Lower lobe of right lung (tissue), 2 donors: ENCODE measurements around the gene COLGALT1. TPM values are rescaled to one million over a fixed set of nuclear protein-coding genes. Genes with fewer than 3 reads are reported as not detected.
"Not testable (repeated sequence)": the region's sequence is repeated elsewhere in the genome, so short reads cannot be mapped to it uniquely, and the experiment has no call there.

ENCODE experiments used
- ATAC-seq, 2 donors: fragments of 200-7000 bp; cut with Tn5 transposase; one replicate each; pipeline ENCODE4 v1.9.1; 2020 to 2022; ENCODE audit warnings: mild to moderate bottlenecking in 2 of 2, moderate library complexity in 2 of 2
- DNase-seq: peaks from one replicate; pipeline ENCODE4 v3.0.0-alpha.2; 2020
- H3K27ac ChIP-seq: fragments of 200-600 bp; one replicate; pipeline ENCODE4 v1.8.0; 2022
- H3K27me3 ChIP-seq: fragments of 200-600 bp; one replicate; pipeline ENCODE4 v1.8.0; 2022; ENCODE audit warnings: low read depth
- H3K36me3 ChIP-seq: fragments of 200-600 bp; one replicate; pipeline ENCODE4 v1.8.0; 2022; ENCODE audit warnings: mild to moderate bottlenecking
- H3K4me1 ChIP-seq: fragments of 200-600 bp; one replicate; pipeline ENCODE4 v1.8.0; 2022
- H3K4me3 ChIP-seq: fragments of 200-600 bp; one replicate; pipeline ENCODE4 v1.8.0; 2022; ENCODE audit warnings: mild to moderate bottlenecking
- H3K9me3 ChIP-seq: fragments of 200-600 bp; one replicate; pipeline ENCODE4 v1.8.0; 2022
- intact Hi-C: fragments of 100-400 bp; cut with DNase I; formaldehyde crosslinking; loops from one replicate; pipeline ENCODE4 v1.11.0; 2022
- total RNA-seq: library from RNA; stranded (reverse); fragmentation: NEBNext Ultra II Directional; extraction: Animal tissue kit (Norgen Biotek cat#: 25700); gene quantifications from one replicate; pipeline ENCODE4 v1.2.1, GENCODE V29; 2021
- TF ChIP-seq, protein P1 (sequence below): fragments of 200-600 bp; IDR thresholded peaks from one replicate; pipeline ENCODE4 v1.8.0; 2022; ENCODE audit warnings: antibody characterized with exemption, mild to moderate bottlenecking
- donor health status: DM: no; HTN: yes; CAD: no; lungs with severe emphysema.

COLGALT1 gene
- total RNA-seq, 1 donor from 2014 or later: 142 TPM

DNA sequence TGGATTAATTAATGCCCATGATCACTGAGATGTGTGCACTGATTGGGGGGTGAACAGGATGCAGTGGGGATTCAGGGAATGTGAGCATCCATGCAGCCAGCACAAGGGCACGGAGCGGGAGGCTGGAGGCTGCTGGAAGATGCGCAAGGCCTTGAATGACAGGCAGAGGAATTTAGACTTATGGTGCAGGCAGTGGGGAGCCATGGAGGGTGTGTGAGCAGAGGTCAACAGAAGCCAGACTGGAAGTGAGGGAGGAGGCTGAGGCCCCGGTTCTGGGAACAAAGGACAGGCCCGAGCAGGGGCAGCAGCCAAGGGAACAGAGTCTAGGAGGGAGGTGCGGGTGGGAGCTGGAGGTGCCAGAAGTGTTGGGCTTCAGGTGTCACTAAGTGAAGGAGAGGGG lies 7.3 kb upstream of the COLGALT1 start:
- TF ChIP-seq, protein P1, sequence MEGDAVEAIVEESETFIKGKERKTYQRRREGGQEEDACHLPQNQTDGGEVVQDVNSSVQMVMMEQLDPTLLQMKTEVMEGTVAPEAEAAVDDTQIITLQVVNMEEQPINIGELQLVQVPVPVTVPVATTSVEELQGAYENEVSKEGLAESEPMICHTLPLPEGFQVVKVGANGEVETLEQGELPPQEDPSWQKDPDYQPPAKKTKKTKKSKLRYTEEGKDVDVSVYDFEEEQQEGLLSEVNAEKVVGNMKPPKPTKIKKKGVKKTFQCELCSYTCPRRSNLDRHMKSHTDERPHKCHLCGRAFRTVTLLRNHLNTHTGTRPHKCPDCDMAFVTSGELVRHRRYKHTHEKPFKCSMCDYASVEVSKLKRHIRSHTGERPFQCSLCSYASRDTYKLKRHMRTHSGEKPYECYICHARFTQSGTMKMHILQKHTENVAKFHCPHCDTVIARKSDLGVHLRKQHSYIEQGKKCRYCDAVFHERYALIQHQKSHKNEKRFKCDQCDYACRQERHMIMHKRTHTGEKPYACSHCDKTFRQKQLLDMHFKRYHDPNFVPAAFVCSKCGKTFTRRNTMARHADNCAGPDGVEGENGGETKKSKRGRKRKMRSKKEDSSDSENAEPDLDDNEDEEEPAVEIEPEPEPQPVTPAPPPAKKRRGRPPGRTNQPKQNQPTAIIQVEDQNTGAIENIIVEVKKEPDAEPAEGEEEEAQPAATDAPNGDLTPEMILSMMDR: no peak
- no peak for ATAC-seq
- H3K27ac ChIP-seq: no peak overlapping the region
- no peaks in the 10 kb centered on the region for H3K9me3 ChIP-seq
- intact Hi-C loops: no loop called here
- no peaks in the 10 kb centered on the region for H3K27me3 ChIP-seq
- peaks cover 7% of the 10 kb centered on the region for H3K4me1 ChIP-seq
- DNase-seq: no peak
- no peak overlapping the region for H3K4me3 ChIP-seq
- H3K36me3 ChIP-seq: no peaks in the 10 kb centered on the region

DNA sequence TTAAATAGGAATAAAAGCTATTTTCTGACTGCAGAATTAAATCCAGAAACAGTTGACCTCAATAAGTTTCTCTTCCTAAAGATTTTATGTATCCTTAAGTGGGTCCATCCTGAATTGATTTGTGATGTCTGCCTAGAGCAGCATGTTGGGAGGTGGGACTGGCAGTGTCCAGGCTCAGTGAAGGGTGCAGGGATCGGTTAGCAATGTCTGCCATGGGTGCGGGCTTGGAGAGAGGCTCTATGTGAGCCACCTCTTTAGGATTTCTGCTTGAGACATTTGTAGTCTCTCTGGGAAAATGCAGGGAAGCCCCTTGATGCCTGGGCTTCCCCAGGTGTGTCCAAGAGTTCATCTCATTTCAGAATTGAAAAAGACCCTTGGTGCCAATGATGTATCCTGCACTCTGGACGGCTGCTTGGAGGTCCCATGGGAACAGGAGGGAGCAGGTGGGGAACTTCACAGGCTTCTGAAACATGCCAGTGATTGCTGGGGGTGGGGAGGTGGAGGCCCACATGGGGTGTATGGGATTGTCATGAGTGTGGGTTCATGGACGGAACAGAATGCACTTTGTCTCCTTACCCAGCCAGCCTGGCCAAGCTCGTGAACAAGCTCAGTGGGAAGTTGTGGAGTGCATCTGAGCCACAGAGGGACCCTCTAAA lies 6.2 kb upstream of the COLGALT1 start:
- TF ChIP-seq, protein P1: no peak
- H3K27ac ChIP-seq: no peak overlapping the region

DNA sequence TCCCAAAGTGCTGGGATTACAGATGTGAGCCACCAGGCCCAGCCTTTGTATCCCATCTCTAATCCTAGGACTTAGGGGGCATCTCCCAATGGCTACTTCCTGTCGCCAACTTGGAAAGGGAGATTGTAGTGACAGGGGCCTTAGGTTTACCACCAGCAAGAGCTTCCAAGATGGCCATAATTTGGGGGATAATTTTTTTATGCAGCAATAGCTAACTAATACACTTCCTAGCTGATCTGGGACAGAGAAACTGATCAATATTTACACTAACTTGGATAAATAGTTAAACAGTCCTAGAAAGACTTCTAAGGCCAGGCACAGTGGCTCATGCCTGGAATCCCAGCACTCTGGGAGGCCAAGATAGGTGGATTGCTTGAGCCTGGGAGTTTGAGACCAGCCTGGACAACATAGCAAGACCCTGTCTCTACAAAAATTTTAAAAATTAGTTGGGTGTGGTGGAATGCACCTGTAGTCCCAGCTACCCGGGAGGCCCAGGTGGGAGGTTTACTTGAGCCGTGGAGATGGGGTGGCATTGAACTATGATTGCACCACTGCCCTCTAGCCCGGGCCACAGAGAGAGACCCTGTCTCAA lies 5.3 kb upstream of the COLGALT1 start:
- Histone ChIP-seq H3K4me3 (no peak overlapping the region), H3K27me3 (no peaks in the 10 kb centered on the region), H3K27ac (no peak overlapping the region), H3K9me3 (no peaks in the 10 kb centered on the region), H3K4me1 (peaks cover 25% of the 10 kb centered on the region), H3K36me3 (no peaks in the 10 kb centered on the region)
- intact Hi-C loops: no loop called here
- DNase-seq: no peak
- no peak for ATAC-seq
- TF ChIP-seq, protein P1: no peak

More for the DNA sequence above, 6.2 kb upstream of the COLGALT1 start:
- no peak for ATAC-seq
- Histone ChIP-seq H3K9me3 (no peaks in the 10 kb centered on the region), H3K4me3 (no peak overlapping the region), H3K36me3 (no peaks in the 10 kb centered on the region), H3K27me3 (no peaks in the 10 kb centered on the region), H3K4me1 (peaks cover 15% of the 10 kb centered on the region)
- DNase-seq: no peak
- intact Hi-C loops: no loop called here

DNA sequence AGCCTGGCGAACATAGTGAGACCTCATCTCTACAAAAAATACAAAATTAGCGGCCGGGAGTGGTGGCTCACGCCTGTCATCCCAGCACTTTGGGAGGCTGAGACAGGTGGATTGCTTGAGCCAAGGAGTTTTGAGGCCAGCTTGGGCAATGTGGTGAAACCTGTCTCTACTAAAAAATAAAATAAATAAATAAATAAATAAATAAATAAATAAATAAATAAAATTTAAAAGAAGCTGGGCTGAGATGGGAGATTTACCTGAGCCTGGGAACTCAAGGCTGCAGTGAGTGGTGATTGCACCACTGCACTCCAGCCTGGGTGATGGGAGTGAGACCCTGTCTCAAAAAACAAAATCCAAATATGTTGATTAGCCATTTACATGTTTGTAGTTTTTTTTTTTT lies 2.7 kb upstream of the COLGALT1 start:
- ATAC-seq, intact Hi-C loops, DNase-seq: not testable (repeated sequence)

DNA sequence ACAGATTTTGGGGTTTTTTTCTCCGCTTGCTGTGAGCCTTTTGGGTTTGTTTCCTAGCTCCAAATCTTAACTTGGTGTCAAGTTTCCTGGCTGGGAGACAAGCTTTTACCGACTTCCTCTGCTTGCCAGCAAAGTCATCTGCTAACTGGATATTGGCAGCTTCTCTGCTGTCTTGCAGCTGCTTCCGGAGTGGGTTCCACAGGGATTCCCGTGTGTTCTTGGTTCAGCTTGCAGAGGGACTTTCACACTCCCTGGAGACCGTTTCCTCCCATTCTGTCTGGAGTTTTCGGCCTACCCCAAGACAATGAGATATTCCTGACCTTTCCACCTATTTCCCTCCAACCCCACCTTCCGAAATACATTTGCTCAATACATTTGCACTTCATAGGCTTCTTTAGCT lies 2.2 kb upstream of the COLGALT1 start:
- no peaks in the 10 kb centered on the region for H3K9me3 ChIP-seq

More for the DNA sequence above, 2.7 kb upstream of the COLGALT1 start:
- Histone ChIP-seq H3K27ac (peak overlapping the region; percentile 26), H3K4me1 (peaks cover 39% of the 10 kb centered on the region)
- H3K27me3 ChIP-seq, H3K9me3 ChIP-seq, H3K36me3 ChIP-seq, H3K4me3 ChIP-seq: not testable (repeated sequence)

More for the DNA sequence above, 2.2 kb upstream of the COLGALT1 start:
- peaks cover 10% of the 10 kb centered on the region for H3K36me3 ChIP-seq
- TF ChIP-seq, protein P1: no peak
- no peaks in the 10 kb centered on the region for H3K27me3 ChIP-seq
- peaks cover 39% of the 10 kb centered on the region for H3K4me1 ChIP-seq
- intact Hi-C loops: no loop called here
- H3K27ac ChIP-seq: peak overlapping the region; percentile 31
- H3K4me3 ChIP-seq: no peak overlapping the region
- no peak for DNase-seq
- ATAC-seq: no peak
